ENCODE results near the gene PANK2.
"Not testable (repeated sequence)": the region's sequence is repeated elsewhere in the genome, so short reads cannot be mapped to it uniquely, and the experiment has no call there.

PANK2 gene

DNA sequence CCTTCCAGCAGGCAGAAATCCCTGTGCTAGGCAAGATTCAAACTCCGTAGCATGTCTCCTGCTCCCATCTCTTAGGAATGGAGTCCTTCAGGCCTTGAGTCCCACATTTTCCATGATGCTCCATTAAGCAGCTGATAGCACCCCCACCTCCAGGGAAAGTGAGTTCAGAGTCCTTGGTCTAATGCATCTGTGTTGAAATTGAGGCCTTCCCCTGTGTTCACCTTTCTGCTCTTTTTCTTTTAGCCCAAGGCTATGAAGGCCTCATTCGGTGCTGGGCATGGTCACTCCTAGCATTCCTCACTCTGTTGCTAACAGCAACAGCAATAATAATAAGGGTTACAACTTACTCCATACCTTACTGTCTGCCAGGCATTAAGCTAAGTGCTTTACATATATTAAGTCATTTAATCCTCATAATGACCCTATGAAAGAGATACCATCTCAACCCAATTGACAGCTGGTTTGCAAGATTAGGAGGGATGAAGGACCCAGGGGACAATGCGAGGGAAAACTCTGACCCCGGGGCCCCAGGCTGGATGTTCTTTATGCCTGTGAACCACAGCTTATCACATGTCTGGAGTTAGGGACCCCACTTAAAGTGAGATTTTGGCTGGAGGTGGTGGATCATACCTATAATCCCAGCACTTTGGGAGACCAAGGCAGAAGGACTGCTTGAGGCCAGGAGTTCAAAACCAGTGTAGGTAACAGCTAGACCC is 17.5 kb upstream of the PANK2 start:
- DNase-seq, result no peak

DNA sequence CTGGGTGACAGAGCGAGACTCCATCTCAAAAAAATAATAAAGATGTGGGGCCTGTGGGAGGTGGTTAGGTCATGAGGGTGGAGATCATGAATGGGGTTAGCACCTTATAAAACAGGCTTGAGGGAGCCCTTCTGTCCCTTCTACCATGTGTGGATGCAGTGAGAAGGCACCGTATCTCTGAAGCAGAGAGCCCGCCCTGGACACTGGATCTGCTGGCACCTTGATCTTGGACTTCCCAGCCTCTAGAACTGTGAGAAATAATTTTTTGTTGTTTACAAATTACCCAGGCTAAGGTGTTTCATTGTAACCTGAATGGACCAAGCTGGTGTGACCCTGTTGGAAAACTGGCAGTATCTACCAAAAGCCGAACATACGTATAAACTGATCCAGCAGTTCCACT is 15.7 kb upstream of the PANK2 start:
- DNase-seq, result no peak

DNA sequence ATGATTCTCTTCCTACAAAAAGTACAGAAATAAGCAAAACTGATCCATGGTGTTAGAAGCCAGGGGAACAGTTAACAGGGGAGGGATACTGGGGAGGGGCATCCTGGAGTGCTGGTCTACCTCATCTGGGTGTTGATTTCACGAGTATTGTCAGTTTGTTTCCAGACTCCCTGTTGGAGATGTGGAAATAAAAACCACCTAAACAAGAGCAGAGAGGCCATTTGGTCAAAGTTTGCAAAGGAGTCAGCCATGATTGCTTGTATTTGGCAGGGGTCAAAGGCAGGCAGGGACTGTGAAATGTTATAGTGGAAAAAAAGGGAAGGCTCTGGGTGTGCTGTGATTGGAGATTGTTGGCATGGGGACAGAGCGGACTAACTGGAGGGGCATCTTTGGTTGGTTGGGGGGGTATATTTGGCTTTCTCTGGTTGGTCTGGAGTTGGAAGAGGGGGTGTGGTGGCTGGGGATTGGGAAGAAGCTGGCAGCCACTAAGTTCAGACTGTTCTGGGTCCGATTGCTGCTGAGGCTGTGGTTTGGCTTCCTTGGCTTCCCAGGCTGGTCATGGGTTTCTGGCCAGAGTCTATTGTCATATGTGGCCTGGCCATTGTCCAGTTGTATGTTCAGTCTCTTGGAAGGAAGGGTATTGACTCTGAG is 14.9 kb upstream of the PANK2 start:
- DNase-seq, result no peak

DNA sequence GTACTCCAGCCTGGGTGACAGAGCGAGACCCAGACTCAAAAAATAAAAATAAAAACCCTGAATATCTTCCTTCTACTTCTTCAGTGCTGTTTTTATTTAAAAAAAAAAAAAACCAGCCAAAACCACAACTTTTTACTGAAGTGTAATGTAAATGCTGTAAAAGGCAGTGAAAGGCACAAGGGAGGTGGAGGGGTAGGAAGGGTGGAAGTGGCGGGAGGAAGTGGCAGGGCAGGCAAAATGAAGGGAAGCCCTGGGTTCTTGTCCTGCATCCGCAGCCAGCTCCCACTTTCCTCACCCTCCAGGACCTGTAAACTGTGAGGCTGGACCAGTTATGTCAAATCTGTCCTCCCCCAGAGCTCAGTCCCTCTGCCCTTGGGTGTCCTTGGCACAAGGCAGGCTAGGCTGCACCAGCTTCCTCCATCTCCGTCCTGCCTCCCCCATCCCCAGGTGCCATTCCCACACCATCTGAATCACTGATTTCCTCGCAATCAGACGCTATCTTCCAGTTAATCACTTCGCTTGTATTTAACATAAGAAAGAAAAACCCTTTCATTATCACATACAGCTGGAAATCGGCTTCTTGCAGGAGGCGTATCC is 13.7 kb upstream of the PANK2 start:
- DNase-seq, result no peak

DNA sequence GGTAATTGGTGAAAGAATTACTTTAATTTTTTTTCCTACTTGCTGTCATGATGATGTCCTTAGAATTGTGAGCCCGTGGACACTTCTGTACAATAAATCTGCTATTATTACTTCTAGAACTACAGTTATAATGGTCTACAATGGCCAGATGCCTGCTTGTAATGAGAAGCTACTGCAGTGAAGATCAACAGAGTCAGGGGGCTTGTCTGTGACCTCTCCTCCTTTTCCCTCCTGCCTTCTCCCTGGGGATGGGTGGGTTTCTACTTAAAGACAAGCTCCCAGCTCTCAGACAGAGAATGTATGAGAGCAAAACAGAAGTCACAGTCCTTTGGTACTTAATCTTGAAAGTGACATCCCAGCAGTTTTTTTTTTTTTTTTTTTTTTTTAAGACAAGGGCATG is 13.2 kb upstream of the PANK2 start:
- DNase-seq, result no peak

DNA sequence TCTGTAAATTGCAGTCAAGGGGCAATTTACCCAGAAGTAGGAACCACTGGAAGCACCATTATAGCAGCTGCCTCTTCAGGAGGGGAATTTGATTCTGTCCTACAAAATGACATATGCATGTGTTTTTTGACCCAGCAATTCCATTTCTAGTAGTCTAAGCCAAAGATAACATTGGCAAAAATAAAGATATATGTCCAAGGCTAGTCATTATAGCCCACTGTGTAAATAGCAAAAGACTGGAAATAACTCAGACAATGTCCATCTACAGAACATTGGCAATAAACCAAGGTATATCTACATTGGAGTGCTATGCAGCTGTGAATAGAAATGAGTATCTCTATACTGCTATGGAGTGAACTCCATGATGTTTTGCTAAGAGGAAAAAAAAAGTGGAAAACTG is 12.5 kb upstream of the PANK2 start:
- DNase-seq, result no peak

DNA sequence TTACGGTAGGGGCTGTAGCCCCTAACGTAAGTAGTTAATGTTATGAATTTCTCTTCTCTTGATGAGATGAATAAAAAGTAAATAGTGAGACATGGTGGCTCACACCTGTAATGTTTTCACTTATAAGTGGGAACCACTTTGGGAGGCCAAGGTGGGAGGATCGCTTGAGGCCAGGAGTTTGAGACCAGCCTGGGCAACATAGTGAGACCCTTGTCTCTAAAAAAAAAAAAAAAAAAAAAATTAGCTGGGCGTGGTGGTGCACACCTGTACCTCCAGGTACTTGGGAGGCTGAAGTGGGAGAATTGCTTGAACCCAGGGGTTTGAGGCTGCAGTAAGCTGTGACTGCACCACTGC is 10.3 kb upstream of the PANK2 start:
- DNase-seq, result not testable (repeated sequence)

DNA sequence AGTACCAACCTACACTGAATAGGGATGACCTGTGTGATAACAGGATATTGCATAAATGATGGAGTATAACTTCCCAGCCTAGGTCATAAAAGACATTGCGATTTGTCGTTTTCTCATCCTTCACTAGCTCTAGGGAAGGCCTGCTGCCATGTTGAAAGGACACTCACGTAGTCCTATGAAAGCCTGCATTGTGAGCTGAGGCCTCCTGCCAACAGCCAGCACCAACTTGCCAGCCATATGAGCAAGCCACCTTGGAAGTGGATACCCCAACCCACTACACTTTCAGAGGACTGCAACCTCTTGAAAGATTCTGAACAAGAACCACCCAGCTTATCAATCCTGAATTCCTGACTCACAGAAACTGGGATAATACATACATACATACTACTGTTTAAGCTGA is 3.5 kb upstream of the PANK2 start:
- DNase-seq, result no peak

DNA sequence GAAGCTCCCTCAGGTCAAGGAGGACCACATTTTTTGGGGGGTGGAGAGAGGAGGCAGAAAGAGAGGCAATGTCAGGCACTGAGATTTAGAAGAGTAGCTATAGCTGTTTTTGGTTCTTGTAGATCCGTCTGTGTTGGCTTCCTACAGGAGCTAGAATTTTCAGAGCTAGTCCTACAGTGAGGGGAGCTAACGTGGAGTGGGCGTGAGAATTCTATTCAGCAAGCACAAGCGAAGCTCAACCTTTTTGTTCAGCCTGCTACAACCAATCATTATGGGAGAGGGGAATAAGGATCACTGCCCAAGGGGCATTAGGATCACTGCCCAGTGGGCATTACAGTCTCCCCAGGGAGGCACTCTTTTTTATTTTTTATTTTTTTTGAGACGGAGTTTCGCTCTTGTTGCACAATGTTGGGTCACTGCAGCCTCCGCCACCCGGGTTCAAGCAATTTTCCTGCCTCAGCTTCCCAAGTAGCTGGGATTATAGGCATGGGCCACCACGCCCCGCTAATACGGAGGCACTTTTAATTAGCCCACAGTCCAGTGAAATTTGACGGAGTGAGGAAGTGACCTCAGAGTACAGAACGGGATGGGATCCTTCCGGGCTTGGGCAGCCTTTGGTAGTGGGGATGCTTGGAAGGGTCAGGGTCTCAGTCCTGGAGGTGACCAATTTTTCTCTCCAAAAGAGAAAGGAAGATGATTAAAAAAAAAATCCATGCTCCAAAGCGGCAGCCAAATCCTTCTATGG is 1.1 kb upstream of the PANK2 start:
- DNase-seq, result no peak

DNA sequence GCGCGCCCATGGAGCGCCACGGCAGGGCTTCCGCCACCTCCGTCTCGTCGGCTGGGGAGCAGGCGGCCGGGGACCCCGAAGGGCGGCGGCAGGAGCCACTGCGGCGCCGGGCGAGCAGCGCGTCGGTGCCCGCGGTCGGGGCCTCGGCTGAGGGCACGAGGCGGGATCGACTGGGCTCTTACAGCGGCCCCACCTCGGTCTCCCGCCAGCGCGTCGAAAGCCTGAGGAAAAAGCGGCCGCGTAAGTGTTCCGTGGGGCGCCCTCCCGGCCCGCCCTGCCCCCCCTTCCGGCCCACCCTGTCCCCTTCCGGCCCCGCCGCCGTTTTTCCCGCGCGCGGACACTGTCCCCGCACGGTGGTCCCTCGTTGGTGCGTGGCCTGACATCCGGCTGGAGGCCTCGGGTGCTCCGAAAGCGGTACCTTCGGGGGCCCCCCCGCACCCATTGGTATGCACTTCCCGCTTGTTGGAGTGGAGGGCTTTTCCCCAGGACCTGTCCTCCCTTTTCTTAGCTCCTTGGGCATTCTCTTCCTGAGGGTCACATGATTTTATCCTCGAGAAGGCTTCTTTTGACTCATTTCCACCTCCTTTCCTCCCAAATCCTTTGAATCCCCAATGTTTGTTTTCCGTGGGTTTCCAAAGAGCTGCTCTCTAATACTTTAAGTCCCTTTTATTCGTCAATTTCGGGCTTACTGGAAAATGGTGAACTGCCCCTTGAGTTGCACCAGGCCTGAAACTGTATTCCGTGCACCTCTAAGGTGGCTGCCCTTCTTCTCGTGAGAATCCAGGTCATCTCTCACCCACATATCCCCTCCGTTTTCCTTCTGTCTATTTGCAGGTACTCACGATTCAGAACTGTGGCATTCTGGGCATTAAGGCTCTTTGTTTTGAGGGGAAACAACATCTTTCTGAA is 556 bp downstream of the PANK2 start:
- no peak for DNase-seq

DNA sequence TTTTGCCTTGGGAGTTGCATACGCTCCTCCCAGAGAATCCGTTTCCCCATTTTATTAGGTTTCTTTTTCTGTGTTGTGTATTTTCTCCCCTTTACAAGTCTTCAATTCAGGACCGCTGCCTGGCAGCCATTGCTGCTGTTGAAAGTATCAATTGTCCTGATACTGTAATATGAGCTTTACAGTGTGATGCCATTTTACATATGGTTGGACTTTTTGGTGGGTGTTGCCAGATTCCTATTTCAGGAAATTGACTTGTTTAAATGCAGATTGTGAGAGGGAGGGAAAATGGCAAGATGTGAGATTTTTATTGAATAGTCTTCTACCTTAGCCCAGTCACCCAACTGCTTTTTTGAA is 1.2 kb downstream of the PANK2 start:
- no peak for DNase-seq

DNA sequence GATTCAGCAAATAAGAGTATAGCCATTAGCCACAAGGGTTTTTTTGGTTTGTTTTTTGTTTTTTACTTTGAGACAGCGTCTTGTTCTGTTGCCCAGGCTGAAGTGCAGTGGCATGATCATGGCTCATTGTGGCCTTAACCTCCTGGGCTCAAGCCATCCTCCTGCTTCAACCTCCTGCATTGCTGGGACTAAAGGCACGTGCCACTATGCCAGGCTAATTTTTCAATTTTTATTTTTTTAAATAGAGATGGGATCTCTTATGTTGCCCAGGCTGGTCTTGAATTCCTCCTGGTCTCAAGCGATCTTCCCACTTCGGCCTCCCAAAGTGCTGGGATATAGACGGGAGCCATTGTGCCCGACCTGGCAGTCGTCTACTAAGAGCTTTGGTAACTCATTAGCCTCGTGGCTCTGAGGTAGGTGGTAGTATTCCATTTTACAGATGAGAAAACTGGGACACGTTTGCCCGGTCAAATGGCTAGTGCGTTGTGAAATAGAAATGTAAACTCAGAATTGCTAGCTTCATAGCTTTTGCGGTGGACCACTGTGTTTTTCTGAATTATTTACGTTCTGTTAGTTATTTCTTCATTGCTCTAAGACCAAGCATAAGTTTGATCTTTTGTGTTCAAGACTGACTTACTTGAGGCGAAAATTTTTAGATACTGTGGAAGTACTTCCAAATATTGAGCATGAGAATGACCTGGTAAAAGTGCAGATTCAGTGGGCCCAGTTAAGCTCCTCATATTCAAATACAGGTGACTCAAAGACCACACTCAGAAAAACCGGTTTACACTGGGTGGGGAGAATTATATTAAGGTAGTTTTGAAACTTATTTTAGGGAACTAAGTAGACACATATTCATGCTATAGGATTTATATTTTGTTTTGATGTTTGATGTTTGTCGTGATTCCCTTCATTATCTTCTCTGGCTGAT is 2.1 kb downstream of the PANK2 start:
- DNase-seq, result no peak

DNA sequence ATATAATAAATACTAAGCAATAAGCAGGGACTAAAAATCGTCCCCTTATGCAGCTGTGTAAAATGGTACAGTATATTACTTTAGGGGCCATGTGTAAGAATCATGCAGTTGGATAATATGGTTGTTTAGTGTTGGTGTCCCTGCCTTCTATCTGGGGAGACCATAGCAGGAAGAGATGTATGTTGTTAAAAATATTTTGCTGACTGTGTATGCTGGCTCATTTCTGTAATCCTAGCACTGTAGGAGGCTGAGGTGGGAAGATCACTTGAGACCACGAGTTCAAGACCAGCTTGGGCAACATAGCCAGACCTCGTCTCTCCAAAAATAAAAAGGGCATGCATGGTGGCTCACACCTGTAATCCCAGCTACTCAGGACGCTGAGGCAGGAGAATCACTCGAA is 5.6 kb downstream of the PANK2 start:
- DNase-seq, result no peak

DNA sequence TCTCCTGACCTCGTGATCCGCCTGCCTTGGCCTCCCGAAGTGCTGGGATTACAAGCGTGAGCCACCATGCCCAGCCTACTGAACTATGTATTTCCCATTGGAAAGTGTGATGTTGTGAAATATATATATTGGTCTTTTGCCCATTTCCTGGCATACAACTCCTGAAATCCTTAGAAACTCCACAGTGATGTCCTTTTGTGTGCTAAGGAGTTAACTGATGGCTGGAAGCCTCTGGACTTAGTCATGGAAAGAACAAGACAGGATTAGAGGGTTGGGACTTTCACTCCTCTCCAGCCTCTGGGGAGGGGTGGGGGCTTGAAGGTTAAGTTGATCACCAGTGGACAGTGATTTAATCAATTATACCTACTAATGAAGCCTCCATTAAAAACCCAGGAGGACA is 7.1 kb downstream of the PANK2 start:
- no peak for DNase-seq

DNA sequence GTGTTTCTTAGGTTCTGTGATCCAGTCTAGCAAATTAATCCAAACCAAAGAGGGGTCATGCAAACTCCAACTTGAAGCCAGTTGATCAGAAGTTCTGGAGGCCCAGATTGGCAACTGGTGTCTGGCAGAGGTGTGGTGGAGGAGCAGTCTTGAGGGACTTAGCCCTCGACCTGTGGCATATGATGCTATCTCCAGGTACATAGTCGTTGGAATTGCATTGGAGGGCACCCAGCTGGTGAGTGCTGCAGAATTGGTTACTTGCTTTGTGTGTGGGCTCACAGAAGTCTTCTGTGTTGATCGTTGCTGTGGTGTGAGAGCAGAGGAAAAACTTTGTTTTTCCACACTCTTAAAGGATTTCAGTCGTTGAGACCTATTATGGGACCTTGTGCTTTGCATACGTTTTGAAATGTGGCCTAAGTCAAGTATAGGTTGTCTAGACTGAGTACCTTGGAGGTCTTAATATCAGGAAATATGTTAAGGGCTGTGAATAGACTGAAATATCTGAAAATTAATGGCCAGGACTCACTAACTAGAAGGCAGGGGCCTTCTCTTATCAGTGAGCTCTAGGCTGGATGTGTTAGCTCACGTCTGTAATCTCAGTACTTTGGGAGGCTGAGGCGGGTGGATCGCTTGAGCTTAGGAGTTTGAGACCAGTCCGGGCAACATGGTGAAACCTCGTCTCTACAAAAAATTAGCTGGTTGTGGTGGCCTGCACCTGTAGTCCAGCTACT is 7.8 kb downstream of the PANK2 start:
- no peak for DNase-seq

DNA sequence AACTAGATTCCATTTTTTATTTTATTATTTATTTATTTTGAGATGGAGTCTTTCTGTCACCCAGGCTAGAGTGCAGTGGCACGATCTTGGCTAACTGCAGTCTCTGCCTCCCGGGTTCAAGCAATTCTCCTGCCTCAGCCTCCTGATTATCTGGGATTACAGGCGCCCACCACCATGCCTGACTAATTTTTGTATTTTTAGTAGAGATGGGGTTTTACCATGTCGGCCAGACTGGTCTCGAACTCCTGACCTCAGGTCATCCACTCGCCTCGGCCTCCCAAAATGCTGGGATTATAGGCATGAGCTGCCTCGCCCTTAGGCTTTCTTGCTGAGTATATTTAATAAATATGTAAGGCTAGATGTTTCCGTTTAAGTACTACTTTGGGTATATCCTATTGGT is 9.0 kb downstream of the PANK2 start:
- not testable (repeated sequence) for DNase-seq

DNA sequence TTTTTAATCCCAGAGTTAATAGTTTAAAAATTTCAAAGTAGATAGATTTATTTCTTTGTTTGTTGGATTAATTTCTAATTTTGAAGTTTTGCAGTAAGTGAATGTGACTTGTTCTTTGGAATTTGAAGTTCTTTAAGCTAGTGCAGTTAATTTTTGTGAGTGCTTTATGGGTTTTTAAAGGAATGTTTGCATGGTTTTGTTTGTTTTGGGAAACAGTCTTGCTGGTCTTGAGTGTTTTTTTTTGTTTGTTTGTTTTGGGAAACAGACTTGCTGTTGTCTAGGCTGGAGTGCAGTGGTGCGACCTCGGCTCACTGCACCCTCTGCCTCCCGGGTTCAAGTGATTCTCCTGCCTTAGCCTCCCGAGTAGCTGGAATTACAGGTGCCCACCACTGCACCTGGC is 9.5 kb downstream of the PANK2 start:
- DNase-seq, result no peak

DNA sequence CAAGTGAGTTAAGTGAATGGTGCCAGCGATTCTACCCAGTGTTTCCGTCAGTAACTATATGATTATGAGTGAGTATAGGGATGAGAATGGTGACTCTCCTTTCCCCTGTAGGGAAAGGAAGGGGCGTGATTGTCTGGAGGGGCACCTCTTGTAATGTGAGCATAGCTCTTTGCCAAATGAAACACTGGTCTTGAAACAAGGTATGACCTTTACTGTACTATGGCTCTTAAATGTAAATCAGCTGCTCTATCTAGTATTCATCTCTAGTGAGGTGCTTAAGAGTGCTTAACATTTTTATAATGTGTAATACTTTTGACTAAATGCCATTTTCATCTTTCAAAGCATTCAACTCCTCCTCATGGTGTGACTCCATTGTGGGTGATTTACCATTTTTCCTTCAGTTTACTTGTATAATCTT is 11.0 kb downstream of the PANK2 start:
- no peak for DNase-seq

DNA sequence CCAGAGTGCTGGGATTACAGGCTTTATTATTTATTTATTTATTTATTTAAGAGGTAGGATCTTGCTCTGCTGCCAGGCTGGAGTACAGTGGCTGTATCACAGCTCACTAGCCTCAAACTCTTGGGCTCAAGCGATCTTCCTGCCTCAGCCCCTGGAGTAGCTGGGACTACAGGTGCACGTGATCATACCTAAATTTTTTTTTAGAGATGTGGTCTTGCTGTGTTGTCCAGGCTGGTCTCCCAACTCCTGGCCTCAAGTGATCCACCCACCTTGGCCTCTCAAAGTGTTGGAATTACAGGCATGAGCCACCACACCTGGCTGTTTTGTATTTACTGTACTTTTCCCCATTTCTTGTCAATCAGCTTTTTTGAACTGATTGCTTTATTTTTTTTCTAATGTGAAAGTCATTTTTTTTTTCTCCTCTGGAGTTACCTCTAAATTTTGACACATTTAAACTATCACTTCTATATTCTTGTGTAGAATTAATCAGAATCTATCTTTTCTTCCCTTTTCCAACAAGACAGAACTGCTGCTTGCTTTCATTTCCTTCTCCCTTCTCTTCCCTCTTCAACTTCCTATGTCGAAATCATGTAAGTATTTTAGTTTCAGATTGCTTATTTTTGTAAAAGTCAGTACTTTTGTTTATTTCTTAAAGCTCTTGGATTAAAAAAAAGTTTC is 12.0 kb downstream of the PANK2 start:
- no peak for DNase-seq

DNA sequence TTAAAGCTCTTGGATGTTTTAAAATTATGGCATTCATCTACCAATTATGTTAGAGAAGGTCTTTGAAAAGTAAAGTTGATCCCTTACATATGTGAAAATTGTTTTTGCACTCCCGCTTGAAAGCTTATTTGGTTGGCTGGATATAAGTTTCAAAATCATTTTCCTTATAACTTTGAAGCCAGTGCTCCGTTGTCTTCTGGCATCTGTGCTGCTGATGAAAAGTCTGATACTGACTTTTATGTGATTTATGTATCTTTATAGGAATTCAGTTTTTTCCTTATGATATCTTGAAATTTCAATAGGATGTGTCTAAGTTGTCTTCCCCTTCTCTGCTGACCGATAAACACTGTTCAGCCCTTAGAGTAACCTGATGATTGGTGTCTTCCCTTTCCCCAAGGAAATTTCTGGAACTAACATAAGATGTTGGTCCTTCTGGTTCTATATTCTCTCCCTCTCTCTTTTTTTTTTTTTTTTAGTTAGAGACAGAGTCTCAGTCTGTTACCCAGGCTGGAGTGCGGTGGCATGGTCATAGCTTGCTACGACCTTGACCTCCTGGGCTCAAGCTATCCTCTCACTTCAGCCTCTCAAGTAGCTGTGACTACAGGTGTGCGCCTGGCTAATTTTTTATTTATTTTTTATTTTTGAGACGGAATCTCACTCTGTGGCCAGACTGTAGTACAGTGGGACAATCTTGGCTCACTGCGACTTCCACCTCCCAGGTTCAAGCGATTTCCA is 12.7 kb downstream of the PANK2 start:
- no peak for DNase-seq

Measured in NCI-H1436 treated with DMSO at 0.1 percent for 48 hours (cell line).